Bone marrow (tissue), 2 donors: ENCODE measurements around the gene DPP10.
"Not testable (repeated sequence)": the region's sequence is repeated elsewhere in the genome, so short reads cannot be mapped to it uniquely, and the experiment has no call there.

Source experiments
- DNase-seq, 2 donors: peaks; one replicate each; lab custom pipeline; 2025; lab: John Stamatoyannopoulos, UW

Gene DPP10

GRCh38 chr2:115440746-115441145 lies 998.3 kb downstream of the DPP10 start:
- DNase-seq, result not testable (repeated sequence)

DNA sequence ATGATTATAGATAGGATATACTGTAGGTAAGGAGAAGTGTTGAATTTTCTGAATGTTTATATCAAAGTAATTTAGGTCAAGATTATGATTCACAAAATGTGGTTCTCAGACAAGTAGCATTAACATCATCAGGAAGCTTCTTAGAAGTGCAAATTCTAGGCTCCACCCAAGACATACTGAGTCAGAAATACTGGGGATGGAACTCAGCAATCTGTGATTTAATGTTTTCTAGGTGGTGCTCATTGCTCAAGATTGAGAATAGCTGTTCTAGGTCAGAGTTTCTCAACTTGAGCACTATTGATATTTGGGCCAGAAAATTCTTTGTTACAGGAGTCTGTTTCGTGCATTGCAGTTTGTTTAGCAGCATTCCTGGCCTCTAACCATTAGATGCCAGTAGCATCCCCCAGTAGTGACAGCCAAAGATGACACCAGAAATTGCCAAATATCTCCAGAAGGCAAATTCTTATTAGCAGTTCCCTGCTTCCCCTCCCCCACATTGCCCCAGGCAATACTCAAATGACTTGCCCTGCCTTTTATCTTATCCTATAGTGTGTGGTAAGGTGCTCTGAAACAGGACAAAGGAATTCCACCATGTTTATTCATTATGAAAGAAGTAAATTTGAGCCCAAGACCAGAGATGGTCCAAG lies 1001.2 kb downstream of the DPP10 start:
- DNase-seq, result no peak

- no peak for DNase-seq
Observed at GRCh38 chr2:115460008-115460407, 1017.6 kb downstream of the DPP10 start.

GRCh38 chr2:115480741-115481140 lies 1038.3 kb downstream of the DPP10 start:
- no peak for DNase-seq

- no peak for DNase-seq
Observed at GRCh38 chr2:115481842-115482241, 1039.4 kb downstream of the DPP10 start.

DNA sequence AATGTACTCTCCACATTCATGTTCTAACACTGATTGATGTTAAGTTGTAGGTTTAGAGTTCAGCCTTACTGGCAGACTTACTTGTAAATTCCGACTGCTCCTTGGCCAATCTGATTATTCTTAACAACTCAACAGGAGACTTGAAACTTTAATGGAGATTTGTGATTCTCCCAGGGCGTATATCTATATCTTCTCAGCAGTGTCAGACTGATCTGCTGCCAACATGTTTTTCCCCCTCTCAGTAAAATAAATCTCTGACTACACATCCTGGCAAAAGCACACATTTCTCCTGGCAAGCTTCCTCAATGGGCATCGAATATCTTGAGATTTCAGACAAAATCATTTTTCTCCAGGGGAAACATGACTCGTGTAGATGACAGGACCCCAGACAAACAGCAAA lies 1041.2 kb downstream of the DPP10 start:
- no peak for DNase-seq

GRCh38 chr2:115484486-115484885 lies 1042.0 kb downstream of the DPP10 start:
- no peak for DNase-seq

DNA sequence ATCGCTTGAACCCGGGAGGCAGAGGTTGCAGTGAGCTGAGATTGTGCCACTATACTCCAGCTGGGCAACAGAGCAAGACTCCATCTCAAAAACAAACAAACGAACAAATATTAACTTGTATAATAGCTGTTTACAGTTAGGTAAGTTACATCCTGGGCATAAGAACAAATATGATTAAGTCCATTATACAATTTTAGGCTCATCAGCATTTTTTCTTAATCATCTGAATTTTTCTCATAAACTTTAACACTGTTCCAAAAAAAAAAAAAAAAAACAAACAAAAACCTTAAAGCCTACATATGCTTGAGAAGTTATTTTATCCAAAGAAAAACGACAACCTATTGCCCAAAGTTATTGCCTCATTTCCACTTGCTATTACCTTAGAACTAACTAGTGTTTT lies 1042.5 kb downstream of the DPP10 start:
- DNase-seq, result no peak

DNA sequence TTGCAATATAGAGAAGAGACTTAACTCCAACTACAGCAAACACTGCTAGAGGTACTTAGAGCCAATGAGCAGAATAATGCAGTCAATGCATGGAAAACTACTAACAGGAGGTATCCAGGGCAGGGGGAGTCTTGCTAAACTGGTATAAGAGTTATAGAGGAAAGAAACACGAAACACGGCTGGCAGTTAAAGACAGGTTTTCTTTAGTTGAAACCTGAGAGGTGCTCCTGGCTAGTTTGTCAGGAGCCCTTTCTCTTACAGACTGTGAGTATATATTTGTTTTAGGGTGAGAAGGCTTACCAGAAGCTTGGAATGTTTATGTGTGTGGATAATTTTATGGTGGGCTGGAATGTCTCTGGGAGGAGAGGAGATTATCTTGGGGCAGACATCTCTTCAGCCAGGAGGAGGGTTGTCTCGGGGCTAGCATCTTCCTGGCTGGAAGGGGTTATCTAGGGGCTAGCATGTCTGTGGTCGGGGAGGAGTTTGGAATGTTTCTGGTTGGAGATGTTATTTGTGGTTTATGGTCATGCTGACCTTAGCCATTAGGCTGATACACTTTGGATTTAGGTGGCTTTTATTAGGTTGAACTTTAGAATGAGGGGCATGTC lies 1048.8 kb downstream of the DPP10 start:
- no peak for DNase-seq

DNA sequence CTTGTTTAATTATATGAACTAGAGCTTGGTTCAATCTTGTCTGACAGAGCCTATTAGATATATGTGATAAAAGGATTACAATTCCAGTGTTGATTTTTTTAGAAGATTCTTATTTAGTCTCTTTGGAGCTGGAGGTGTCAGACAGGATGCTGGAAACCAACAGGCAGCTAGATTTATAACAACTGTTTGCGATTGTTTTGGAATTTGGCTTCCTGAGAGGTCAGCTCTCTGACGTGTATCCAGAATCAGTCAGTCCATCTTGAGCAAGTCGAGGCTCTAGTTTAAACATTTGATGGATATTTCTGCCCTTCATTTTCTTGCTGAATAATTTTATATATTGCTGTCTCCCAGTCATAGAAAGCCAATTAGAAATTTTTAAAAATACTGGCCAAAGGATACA lies 1062.9 kb downstream of the DPP10 start:
- no peak for DNase-seq

DNA sequence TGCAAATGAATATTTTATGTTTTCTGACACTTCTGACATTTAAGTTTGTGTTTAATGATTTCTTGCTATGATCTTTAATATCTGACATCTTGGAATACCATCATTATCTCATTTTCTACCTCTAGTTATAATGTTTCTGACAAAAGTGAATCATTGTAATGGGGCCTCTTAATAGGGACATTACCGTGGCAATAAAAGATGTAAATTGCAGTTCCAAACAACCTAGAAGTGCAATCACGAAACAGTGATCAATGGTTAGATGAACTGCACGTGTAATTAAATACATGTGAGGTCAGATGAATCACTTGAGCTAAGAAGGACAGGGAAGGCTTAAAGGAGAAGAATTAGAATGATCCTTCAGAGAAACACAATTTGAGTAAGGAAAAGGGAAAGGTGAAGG lies 1078.3 kb downstream of the DPP10 start:
- DNase-seq, result no peak

DNA sequence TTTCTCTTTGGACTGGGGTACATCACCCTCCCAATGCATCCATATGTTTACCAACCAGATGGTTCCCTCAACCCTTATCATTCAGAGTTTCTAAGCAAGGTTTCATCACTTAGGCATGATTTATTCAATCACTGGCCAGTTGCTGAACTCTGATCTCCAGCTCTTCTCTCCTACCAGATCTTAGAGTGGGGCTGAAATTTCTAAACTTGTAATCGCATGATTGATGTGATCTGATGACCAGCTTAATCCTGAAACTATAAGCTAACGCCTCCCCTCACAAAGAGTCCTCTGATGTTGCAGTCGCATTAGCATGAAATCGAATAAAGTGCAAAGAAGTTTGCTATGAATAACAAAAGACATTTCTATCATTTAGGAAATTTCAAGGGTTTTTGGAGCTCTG lies 1082.0 kb downstream of the DPP10 start:
- no peak for DNase-seq

- no peak for DNase-seq
Observed at GRCh38 chr2:115529627-115530026, 1087.2 kb downstream of the DPP10 start.

- DNase-seq, result no peak
Observed at GRCh38 chr2:115533081-115533480, 1090.6 kb downstream of the DPP10 start.

GRCh38 chr2:115541814-115542213 lies 1099.4 kb downstream of the DPP10 start:
- DNase-seq, result no peak

DNA sequence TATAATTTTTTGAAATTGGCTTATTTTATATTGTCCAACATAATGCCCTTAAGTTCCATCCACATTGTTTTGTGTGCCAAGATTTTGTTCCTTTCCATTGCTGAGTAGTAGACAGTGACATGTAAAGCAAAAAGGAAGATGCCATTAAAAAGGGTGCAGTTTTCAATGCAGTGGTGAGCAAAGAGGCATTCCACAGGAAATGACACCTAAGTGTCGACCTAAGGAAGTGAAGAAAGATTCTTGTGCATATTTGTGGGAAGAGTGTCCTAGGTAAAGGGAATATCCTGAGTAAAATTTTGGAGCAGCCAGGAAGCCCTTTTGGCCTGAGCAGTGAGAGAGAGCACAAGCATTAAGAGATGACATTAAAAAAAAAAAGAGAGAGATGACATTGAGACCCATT lies 1099.9 kb downstream of the DPP10 start:
- DNase-seq, result no peak

GRCh38 chr2:115543024-115543423 lies 1100.6 kb downstream of the DPP10 start:
- DNase-seq, result no peak

- no peak for DNase-seq
Observed at GRCh38 chr2:115543461-115543860, 1101.0 kb downstream of the DPP10 start.

DNA sequence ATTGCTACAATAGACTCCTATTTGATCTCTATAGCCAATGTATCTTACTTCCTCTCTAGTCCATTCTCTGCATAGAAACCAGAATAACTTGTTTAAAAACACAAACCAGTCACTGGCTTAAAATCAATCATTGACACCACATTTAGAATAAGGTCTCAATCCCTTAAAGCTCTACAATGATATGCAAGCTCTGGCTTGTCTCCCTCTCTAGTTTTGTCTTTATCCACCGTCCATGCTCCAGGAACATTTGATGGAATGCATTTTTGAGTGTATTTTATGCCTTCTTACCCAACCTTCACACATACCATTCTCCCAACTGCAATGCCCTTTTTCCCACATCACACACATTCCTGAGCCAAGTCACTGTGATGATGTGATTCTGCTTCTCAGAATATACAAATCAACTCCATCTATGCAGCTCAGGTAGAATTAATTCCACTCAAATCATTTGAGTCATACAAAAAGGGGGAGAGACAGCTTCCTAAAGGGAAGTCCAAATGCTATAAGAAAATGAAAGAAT lies 1107.2 kb downstream of the DPP10 start:
- no peak for DNase-seq

DNA sequence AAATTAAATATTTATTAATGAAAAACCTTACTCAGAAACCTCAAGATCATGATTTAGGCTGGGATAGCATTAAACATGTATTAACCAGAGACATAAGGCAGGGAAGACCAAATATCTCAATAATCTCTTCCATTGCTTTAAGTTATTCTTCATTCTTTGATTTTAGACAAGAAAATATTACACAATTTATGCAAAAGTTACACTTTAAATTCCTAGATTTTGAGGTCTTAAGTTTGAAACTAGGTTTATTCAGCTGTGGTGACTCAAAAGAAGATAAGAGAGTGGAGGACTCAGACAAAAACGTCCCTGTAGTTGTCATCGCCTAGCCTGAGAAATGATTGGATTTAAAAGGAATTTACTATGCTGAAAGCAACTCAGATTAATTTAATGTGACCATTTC lies 1110.3 kb downstream of the DPP10 start:
- no peak for DNase-seq

- DNase-seq, result no peak
Observed at GRCh38 chr2:115554153-115554552, 1111.7 kb downstream of the DPP10 start.

GRCh38 chr2:115558725-115559124 lies 1116.3 kb downstream of the DPP10 start:
- no peak for DNase-seq

DNA sequence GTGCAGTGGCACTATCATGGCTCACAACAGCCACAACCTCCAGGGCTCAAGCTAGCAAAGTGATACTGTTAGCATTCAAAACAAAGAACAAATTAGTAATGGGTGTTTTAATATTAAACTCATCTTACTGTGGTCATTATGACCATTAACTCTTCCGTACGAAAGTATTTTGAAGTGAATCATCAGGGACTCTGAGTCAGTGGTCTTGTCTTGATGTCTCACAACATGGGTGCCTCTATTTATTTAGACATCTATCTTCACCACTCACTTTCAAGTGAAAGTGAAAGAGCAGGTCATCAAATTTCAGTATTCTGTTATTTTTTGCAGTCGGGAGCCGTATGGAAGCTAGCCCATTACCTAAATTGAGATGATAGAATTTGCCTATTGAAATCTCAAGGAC lies 1118.2 kb downstream of the DPP10 start:
- no peak for DNase-seq

DNA sequence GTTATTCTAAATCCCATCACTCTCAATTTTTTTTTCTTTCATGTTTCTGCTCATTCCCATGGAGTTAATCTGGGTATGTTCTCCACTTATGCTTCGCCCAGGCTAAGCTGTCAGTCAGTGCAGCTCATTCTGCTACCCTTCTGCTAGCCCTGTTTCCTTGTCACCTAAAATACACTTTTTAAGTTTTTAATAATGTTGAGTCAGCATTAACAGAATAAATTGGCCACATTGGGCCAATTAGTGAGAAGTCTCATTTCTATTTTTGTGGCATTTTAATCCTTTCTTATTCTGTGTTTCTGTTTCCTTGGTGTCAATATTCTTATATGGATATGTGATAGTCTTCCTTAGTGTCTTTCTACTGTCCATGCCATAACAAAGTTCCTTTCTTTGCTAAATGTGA lies 1126.2 kb downstream of the DPP10 start:
- no peak for DNase-seq
